ENCODE data around the gene NDUFC2. TPM values are rescaled to one million over a fixed set of nuclear protein-coding genes. Genes with fewer than 3 reads are reported as not detected.
A peak's percentile ranks its signal among the peaks of the same experiment; 100 is the strongest.

The NDUFC2 gene
- total and polyA plus RNA-seq, 2 of the 13 experiments (the other 11 are each of a cell fraction or from before 2014, with no cell fraction given), result 256 to 363 TPM

DNA sequence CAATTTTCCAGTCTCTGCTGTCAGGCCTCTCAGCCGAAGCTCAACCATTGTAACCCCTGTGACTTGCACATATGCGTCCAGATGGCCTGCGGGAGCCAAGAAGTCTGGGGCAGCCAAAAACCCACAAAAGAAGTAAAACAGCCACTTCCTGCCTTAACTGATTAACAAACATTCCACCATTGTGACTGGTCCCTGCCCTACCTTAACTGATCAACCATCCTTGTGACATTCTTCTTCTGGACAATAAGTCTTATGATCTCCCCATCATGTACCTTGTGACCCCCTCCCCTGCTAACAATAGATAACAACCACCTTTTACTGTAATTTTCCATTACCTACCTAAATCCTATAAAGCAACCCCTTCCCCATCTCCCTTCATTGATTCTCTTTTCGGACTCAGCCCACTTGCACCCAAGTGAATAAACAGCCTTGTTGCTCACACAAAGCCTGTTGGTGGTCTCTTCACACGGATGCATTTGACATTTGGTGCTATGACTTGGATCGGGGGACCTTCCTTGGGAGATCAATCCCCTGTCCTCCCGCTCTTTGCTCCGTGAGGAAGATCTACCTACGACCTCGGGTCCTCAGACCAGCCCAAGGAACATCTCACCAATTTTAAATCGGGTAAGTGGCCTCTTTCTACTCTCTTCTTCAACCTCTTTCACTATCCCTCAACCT lies 1.3 kb upstream of the NDUFC2 start (continued):
- TF ChIP-seq, protein P1, sequence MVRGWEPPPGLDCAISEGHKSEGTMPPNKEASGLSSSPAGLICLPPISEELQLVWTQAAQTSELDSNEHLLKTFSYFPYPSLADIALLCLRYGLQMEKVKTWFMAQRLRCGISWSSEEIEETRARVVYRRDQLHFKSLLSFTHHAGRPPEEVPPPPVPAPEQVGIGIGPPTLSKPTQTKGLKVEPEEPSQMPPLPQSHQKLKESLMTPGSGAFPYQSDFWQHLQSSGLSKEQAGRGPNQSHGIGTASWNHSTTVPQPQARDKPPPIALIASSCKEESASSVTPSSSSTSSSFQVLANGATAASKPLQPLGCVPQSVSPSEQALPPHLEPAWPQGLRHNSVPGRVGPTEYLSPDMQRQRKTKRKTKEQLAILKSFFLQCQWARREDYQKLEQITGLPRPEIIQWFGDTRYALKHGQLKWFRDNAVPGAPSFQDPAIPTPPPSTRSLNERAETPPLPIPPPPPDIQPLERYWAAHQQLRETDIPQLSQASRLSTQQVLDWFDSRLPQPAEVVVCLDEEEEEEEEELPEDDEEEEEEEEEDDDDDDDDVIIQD (CRISPR knock-in tag; IDR thresholded peaks at IDR 0.05; ENCODE audit: low read depth), result no peak
- peak; percentile 30; the same call in 1 of the 2 replicates for TF ChIP-seq KDM2A (CRISPR knock-in tag; IDR thresholded peaks at IDR 0.05; ENCODE audit: borderline replicate concordance, low read depth)
- TF ChIP-seq ZNF543 (CRISPR knock-in tag; IDR thresholded peaks at IDR 0.05), result no peak
- TF ChIP-seq, protein P2, sequence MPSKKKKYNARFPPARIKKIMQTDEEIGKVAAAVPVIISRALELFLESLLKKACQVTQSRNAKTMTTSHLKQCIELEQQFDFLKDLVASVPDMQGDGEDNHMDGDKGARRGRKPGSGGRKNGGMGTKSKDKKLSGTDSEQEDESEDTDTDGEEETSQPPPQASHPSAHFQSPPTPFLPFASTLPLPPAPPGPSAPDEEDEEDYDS (CRISPR knock-in tag; IDR thresholded peaks at IDR 0.05), result peak; percentile 44; the same call in 1 of the 2 replicates
- TF ChIP-seq TAF1 (CRISPR knock-in tag; IDR thresholded peaks at IDR 0.05), result peak; percentile 41; the same call in 1 of the 2 replicates
- 0 out of 2 replicates have a peak, but pooled peaks have one; percentile 11 for TF ChIP-seq SAP130 (CRISPR knock-in tag; IDR thresholded peaks at IDR 0.05; ENCODE audit: low read depth)
- TF ChIP-seq EP300 (IDR thresholded peaks at IDR 0.05; ENCODE audit: low read depth in 2 of 2, low read length in 2 of 2), result no peak
- TF ChIP-seq EP300 (CRISPR knock-in tag; IDR thresholded peaks at IDR 0.05; ENCODE audit: borderline replicate concordance), result 0 out of 2 replicates have a peak, but pooled peaks have one; percentile 14
- no peak for TF ChIP-seq AGO2 (optimal IDR thresholded peaks at IDR 0.05; ENCODE audit: low read depth, low read length)
- TF ChIP-seq RXRA (CRISPR knock-in tag; IDR thresholded peaks at IDR 0.05), result no peak
